Upper lobe of left lung (tissue), 6 donors: ENCODE data around the gene GABRB1. TPM values are rescaled to one million over a fixed set of nuclear protein-coding genes. Genes with fewer than 3 reads are reported as not detected.

Experiments
- ATAC-seq, 2 donors: fragments of 200-7000 bp; cut with Tn5 transposase; one replicate each; pipeline ENCODE4 v1.9.1; 2022; ENCODE audit warnings: mild to moderate bottlenecking in 2 of 2, moderate library complexity in 2 of 2; ENCODE audit not compliant: low FRiP score in 2 of 2
- DNase-seq, 2 donors: peaks; one replicate each; pipeline ENCODE4 v3.0.0-alpha.2; 2019 to 2020
- H3K27ac ChIP-seq, 4 donors: fragments of 200-600 bp; sonication (generic); one replicate each; pipeline ENCODE4 v1.5.1; 2016 to 2019
- H3K27me3 ChIP-seq, 4 donors: fragments of 200-600 bp; sonication (generic); one replicate each; pipeline ENCODE4 v1.5.1; 2017 to 2019
- H3K36me3 ChIP-seq, 4 donors: fragments of 200-600 bp; sonication (generic); one replicate each; pipeline ENCODE4 v1.5.1; 2016 to 2019
- H3K4me1 ChIP-seq, 4 donors: fragments of 200-600 bp; sonication (generic); one replicate each; pipeline ENCODE4 v1.5.1; 2018 to 2019
- H3K4me3 ChIP-seq, 4 donors: fragments of 200-600 bp; sonication (generic); one replicate each; pipeline ENCODE4 v1.5.1; 2017 to 2019; ENCODE audit warnings: mild to moderate bottlenecking in 2 of 4, moderate library complexity in 1 of 4
- H3K9me3 ChIP-seq, 4 donors: fragments of 200-600 bp; sonication (generic); one replicate each; pipeline ENCODE4 v1.5.1; 2018 to 2019
- EP300 ChIP-seq, 4 donors: sonication (generic); formaldehyde crosslinking; IDR thresholded peaks; one replicate each; pipeline ENCODE4 v1.5.1; 2017; ENCODE audit warnings: antibody characterized with exemption in 4 of 4, control low read depth in 2 of 4
- POLR2A ChIP-seq, 4 donors: fragments of 450-650 bp; IDR thresholded peaks; one replicate each; pipeline ENCODE4 v1.5.1; 2016 to 2017; ENCODE audit warnings: antibody characterized with exemption in 4 of 4, mild to moderate bottlenecking in 2 of 4
- POLR2AphosphoS5 ChIP-seq, 2 donors: sonication (generic); formaldehyde crosslinking; IDR thresholded peaks; one replicate each; pipeline ENCODE4 v1.5.1; 2017; ENCODE audit warnings: antibody characterized with exemption in 2 of 2
- WGBS, 2 donors: methylation state at CpG; one replicate each; pipeline ENCODE4 v1.1.5; 2017 to 2018; 5-methylcytosine and 5-hydroxymethylcytosine counted together
- total RNA-seq, 6 donors: library from RNA; depleted of rRNA in 4 of 6; stranded (reverse); fragments of >200 nt in 4 of 6; gene quantifications; one replicate each; pipeline versions ENCODE4 v1.1.0 to v1.2.1, GENCODE V29; 2016 to 2021
- TF ChIP-seq, protein P1 (sequence below), 6 experiments: fragments of 450-650 bp in 4 of 6; fragments of 200-600 bp in 2 of 6; sonication (generic) in 2 of 6; IDR thresholded peaks; one replicate each; pipeline ENCODE4 v1.5.1; 2016 to 2019; ENCODE audit warnings: antibody characterized with exemption in 6 of 6
- donor health status: DM: no; HTN: no; CAD: no; lungs with moderate emphysema.
- donor health status: DM: no; HTN: yes; CAD: no; lungs with severe emphysema.

Gene GABRB1
- total RNA-seq, 6 donors from 2014 or later, result not detected

DNA sequence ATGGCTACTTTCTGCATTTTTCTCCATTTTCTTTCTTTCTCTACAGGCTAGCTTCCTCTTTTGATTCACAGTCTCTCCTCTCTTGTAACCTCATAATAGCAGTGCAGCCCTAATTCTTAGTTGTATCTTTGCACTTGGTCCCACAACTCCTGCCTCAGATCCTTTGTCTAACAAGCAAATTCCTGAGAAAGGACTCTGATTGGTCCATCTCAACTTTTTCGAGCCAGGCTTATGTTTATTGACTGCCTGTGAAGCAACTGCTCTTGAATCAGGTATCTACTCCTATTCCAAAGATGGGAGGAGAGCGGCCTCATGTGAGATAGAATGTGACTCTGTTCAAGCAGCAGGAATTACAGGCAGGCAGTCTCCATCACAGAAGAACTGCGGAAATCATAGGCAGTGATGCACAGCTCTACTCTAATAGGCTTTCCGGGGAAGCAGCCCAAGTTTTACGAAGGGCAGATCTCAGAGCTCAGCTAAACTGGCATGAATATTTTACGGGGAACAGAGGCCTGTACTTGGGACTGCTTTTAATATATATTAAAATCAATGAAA is 123.5 kb downstream of the GABRB1 start:
- WGBS, 2 donors, result 85% methylated on average over 6 of the region's 6 CpGs
- no peaks in the 10 kb centered on the region for H3K9me3 ChIP-seq
- no peak for TF ChIP-seq POLR2A (IDR thresholded peaks at IDR 0.05)
- TF ChIP-seq, protein P1, sequence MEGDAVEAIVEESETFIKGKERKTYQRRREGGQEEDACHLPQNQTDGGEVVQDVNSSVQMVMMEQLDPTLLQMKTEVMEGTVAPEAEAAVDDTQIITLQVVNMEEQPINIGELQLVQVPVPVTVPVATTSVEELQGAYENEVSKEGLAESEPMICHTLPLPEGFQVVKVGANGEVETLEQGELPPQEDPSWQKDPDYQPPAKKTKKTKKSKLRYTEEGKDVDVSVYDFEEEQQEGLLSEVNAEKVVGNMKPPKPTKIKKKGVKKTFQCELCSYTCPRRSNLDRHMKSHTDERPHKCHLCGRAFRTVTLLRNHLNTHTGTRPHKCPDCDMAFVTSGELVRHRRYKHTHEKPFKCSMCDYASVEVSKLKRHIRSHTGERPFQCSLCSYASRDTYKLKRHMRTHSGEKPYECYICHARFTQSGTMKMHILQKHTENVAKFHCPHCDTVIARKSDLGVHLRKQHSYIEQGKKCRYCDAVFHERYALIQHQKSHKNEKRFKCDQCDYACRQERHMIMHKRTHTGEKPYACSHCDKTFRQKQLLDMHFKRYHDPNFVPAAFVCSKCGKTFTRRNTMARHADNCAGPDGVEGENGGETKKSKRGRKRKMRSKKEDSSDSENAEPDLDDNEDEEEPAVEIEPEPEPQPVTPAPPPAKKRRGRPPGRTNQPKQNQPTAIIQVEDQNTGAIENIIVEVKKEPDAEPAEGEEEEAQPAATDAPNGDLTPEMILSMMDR (IDR thresholded peaks at IDR 0.05), result no peak
- TF ChIP-seq POLR2AphosphoS5 (IDR thresholded peaks at IDR 0.05), result no peak
- TF ChIP-seq EP300 (IDR thresholded peaks at IDR 0.05), result no peak
- H3K4me3 ChIP-seq, result no peak overlapping the region
- DNase-seq, result no peak
- no peaks in the 10 kb centered on the region for H3K27me3 ChIP-seq
- no peaks in the 10 kb centered on the region for H3K36me3 ChIP-seq
- no peak overlapping the region for H3K27ac ChIP-seq
- no peak for ATAC-seq
- no peaks in the 10 kb centered on the region for H3K4me1 ChIP-seq

DNA sequence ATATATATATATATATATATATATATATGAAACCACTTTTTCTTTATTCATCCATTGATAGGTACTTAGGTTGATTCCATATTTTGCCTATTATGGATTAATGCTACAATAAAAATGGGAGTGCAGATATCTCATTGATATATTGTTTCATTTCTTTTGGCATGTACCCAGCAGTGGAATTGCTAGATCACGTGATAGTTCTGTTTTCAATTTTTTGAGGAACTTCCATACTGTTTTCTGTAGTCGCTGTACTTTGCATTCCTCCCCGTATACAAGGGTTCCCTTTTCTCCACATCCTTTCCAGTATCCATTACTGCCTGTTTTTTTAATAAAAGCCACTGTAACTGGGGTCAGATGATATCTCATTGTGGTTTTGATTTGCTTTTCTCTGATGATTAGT is 124.6 kb downstream of the GABRB1 start:
- Histone ChIP-seq H3K27ac (no peak overlapping the region), H3K27me3 (no peaks in the 10 kb centered on the region), H3K9me3 (no peaks in the 10 kb centered on the region), H3K4me3 (no peak overlapping the region), H3K36me3 (no peaks in the 10 kb centered on the region), H3K4me1 (no peaks in the 10 kb centered on the region)
- ATAC-seq (no peak), DNase-seq (no peak)
- 57 to 73% methylated on average over 3 of the region's 3 CpGs for WGBS, 2 donors
- TF ChIP-seq EP300 (IDR thresholded peaks at IDR 0.05), result no peak
- TF ChIP-seq POLR2A (IDR thresholded peaks at IDR 0.05), result no peak
- TF ChIP-seq, protein P1 (IDR thresholded peaks at IDR 0.05), result no peak
- TF ChIP-seq POLR2AphosphoS5 (IDR thresholded peaks at IDR 0.05), result no peak

DNA sequence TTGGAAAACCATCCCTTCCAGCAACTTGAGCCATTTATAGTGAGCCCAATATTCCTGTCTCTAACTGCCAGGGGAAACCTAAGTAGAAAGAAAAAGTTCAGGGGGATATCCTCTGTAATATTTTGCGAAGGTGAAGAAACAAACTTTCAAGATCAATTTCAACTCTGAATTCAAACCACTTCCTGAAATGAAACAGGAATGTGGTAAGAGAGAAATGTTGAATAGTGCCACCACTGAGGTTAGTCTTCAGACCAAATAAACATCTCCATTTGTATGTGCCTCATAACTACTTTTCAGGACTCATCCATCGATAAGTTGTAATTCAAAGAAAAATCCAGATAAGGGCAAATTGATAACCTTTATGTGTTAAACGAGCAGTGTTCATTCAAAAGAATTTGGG is 128.7 kb downstream of the GABRB1 start:
- Histone ChIP-seq H3K27me3 (no peaks in the 10 kb centered on the region), H3K4me1 (no peaks in the 10 kb centered on the region), H3K4me3 (no peak overlapping the region), H3K9me3 (no peaks in the 10 kb centered on the region), H3K27ac (no peak overlapping the region), H3K36me3 (no peaks in the 10 kb centered on the region)
- TF ChIP-seq, protein P1 (IDR thresholded peaks at IDR 0.05), result no peak
- TF ChIP-seq POLR2AphosphoS5 (IDR thresholded peaks at IDR 0.05) (no peak), EP300 (IDR thresholded peaks at IDR 0.05) (no peak), POLR2A (IDR thresholded peaks at IDR 0.05) (no peak)
- no peak for DNase-seq
- ATAC-seq, result no peak
- 60 to 64% methylated on average over 3 of the region's 3 CpGs for WGBS, 2 donors

DNA sequence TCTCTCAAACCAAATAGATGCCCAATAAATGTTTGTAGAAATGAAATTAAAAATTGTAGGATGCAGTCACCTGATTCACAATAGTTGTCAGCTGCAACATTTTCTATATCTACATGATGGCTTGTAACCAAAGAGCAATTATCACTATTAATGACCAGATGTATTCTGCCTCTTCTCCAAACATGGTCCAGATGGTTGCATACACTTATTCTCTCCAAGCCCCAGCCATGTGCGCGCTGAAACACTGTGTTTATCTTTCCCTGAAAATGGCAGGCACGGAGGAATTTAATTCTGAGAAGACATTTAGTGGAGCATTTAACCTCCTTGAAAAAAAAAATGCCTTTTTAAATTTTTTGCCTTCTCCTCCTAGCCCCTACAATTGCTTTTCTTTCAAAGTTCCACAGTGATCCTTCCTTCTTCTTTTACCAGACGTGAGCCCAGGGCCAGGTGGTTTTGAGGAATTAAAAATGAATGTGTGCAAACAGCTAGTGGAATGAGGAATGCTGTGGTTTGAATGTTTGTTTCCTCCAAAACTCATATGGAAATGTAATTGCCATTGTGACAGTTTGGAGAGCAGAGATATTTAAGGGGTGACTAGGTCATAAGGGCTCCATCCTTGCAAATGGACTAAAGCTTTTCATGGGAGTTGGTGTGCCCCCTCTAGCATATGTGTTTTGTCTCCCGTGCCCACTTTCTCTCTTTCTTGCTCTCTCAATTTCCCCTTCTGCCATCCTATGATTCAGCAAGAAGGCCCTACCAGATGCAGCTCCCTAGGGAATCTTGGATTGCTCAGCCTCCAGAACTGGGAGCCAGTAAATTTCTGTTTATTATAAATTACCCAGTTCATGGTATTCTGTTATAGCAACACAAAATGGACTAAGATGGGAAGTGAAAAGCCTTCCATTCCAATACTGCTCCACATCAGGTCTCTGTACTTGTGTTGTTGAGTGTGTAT is 136.0 kb downstream of the GABRB1 start:
- no peaks in the 10 kb centered on the region for H3K4me1 ChIP-seq
- no peak for DNase-seq
- H3K9me3 ChIP-seq, result no peaks in the 10 kb centered on the region
- 78 to 80% methylated on average over 5 of the region's 5 CpGs for WGBS, 2 donors
- no peaks in the 10 kb centered on the region for H3K27me3 ChIP-seq
- no peaks in the 10 kb centered on the region for H3K36me3 ChIP-seq
- no peak for ATAC-seq
- H3K27ac ChIP-seq, result no peak overlapping the region
- no peak for TF ChIP-seq EP300 (IDR thresholded peaks at IDR 0.05)
- TF ChIP-seq POLR2AphosphoS5 (IDR thresholded peaks at IDR 0.05), result no peak
- TF ChIP-seq POLR2A (IDR thresholded peaks at IDR 0.05), result no peak
- TF ChIP-seq, protein P1 (IDR thresholded peaks at IDR 0.05), result no peak
- no peak overlapping the region for H3K4me3 ChIP-seq
